GM21619 (cell line): Measurements from ENCODE around the gene ANKRA2.

Source experiments
- ATAC-seq: cut with Tn5 transposase; IDR thresholded peaks from one replicate; pipeline ENCODE4 v1.9.1; 2021; ENCODE audit not compliant: unreplicated experiment

ANKRA2 gene

DNA sequence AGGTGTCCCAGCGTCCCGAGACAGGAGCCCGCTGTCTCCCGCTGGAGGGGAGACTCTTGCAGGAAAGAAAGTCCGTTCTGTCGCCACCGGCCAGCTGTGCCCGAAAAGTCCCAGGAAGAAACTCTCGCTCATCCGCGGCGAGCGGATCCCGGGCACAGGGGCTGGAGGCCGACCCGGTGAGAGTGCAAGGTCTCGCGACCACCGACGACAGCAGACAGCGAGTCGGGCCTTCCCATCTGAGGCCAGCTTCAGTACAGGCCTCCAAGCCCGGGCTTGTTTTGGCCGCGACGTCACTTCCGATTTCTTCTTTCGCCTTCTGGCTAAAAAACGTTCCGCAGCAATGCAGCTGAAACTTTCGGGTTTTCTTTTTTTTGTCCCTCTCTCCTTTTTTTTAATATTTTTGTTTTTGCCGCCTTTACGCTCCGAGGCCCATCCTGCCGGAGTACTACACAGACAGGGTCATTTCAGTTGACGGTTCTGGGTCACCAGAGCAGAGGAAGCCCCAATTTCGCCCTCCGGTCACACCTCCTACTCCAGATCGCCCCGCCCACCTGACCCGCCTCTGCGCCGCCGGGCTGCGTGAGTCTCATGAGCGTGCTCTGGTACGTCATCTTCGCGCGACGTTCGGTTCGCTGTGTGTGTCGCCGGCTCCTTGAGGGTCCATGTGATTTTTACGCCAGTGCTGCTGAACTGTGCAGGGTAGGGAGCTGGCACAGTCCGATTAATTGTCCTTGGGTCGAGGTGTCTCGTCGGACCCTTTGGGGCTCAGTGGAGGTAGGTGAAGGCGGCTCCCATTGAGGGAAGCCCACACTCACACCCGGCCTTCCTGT is at the start of gene ANKRA2, which contains the start of gene UTP15:
ANKRA2 (minus strand) TSS at position 501 of the 830 bp plus-strand sequence. CDS start 2,758 bp downstream, outside the sequence.
UTP15 (plus strand) TSS at position 605 of the 830 bp plus-strand sequence. CDS start 1,602 bp downstream, outside the sequence.
- peak; percentile 93 for ATAC-seq

DNA sequence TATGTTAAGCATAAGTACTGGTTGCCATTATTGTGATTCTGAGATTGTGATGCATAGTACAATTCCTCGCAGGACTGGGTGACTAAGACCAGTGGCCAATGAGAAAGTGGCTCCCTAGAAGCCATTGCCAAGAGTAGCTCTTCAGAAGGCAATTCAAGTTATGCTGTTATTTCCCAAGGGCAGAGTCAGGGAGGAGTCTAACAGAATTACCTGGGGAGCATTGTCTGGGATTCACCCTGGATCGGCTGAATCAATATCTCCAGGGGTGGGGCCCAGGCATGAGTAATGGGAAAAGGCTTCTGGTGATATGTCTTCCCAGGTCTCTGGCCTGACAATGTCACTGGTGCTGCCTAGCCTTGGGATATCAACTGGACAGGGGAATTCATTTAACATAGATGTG is 49.6 kb upstream of the ANKRA2 start:
- no peak for ATAC-seq

DNA sequence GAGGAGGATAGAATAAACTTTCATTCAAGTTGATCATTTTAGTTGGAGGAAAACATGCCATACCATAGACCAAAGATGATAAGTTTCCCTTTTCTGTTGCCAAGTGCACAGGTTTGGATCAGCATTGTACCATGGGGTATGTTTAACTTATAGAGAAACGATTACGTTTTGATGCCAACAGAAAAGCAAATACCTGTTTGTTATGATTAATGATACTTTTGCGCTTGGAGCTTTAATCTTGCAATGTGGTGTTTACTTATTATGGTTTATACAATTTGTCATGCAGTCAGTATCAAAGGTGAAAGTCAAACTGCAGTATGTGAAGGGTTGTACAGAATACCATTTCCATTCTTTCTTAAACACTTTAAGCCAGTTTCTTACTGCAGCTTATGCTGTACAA is 47.4 kb upstream of the ANKRA2 start:
- no peak for ATAC-seq

DNA sequence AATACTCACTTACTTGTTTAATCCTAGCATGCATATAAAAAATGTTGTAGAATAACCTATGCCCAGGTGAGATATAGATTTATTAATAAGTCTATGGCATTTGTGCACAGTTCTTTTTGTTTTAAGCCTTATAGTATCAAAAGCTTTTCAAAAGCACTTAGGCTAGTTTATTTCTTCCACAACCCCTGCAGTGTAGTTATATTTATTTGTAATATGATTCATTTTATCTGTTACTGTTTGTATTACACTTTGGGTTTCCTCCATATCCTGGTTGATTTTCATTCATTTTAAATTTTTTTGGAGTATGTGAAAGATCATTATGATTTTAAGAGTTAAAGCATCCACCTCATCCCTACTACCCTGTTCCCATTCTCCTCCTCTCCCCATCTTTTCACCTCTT is 41.8 kb upstream of the ANKRA2 start:
- ATAC-seq = no peak

DNA sequence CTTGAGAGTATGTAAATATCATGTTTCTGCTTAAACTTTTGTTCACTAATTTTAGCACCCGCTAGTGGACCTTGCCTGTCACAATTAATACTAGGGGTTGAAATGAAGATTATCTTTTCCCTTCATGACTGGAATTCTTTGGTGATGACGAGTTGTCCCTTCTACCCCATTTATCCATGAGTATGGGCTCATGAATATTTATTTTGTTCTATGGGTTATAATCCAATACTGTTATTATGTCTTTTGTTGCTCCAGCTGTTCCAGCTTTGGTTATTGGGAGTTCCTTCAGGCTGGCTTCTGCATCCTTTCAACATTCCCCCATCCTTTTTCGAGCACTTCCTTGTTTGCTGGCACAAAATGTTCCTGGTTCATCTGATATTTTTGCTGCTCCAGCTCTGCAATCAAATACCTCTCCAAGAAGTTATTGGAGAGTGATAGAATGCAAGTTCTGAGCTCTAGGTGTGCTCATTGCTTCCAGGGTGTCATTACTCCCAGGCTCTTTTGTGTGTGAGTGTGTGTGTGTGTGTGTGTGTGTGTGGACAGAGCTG is 40.8 kb upstream of the ANKRA2 start:
- ATAC-seq = no peak

- no peak for ATAC-seq
These were observed 40.0 kb upstream of the ANKRA2 start for GRCh38 chr5:73605223-73606087.

GRCh38 chr5:73603998-73604397 is 38.6 kb upstream of the ANKRA2 start:
- ATAC-seq = no peak

GRCh38 chr5:73599380-73599779 is 33.9 kb upstream of the ANKRA2 start:
- no peak for ATAC-seq

DNA sequence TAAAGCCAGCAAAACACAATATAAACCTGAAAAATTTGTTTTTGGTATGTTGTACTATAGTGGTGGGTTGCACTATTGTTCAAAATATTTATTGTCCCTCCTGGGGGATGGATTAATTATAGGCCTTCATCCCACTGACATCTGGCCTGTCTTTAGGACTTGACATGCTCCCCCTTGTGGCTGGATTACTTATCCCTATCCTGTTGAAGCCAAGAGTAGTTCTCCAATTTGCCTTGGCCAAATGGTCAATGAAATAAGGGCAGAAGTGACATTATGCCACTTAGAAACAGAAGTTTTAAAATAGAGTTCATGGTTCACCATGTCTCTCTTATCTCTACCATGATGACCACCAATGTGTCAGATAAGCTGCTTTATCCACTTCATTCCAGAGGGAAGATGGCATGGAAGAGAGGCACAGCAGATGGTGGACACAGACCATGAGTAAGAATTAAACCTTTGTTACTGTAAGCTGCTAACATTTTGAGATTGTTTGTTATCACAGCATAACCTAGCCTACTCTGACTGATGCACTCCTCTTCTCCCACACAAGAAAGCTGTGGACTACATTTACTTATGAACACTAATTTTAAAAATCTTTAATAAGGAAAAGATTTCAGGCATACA is 31.4 kb upstream of the ANKRA2 start:
- ATAC-seq = no peak

GRCh38 chr5:73592551-73592950 is 27.1 kb upstream of the ANKRA2 start:
- no peak for ATAC-seq

DNA sequence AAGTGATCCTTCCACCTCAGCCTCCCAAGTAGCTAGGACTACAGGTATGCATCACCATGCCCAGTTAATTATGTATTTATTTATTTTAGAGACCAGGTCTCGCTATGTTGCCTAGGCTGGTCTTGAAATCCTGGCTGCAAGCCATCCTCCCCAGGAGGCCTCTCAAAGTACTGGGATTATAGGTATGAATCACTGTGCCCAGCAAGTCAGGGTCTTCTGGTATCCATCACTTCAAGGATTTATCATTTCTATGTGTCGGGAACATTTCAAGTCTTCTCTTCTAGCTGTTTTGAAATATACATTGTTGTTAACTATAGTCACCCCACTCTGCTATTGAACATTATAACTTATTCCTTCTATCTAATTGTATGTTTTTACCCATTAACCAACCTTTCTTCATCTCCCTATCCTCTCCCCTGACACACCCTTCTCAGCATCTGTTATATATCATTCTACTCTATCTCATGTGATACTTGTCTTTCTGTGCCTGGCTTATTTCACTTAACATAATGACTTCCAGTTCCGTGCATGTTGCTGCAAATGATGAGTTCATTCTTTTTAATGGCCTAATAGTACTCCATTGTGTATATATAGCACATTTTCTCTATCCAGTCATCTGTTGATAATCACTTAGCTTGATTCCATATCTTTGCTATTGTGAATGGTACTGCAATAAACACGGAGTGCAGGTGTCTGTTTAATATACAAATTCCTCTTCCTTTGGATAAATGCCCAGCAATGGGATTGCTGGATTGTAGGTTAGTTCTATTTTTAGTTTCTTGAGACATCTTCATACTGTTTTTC is 26.5 kb upstream of the ANKRA2 start:
- no peak for ATAC-seq

DNA sequence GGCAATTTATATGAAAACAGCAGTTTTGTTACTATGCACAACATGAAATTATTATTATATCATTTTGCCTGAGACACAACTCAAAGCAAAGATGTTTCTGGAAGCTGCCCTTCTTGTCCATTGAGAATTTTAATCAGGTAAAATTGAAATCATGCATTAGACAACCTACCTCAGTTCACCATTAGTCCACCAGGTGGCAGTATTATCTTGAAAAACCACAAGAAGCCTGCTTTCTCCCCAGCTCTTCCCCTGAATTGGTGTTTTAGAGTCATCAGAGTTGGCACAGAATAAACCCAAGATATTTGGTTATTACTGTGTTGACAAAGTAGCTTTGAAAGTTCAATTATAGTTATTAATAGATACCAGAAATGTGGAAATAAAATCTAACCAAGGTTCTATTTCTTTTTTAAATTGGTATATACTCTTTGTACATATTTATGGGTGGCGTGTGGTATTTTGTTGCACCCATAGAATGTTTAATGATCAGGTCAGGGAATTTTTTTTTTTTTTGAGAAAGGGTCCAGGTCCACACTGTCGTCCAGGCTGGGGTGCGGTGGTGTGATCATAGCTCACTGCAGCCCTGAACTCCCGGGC is 25.8 kb upstream of the ANKRA2 start:
- peak; percentile 42 for ATAC-seq

GRCh38 chr5:73587923-73588322 is 22.5 kb upstream of the ANKRA2 start:
- ATAC-seq = peak; percentile 91

DNA sequence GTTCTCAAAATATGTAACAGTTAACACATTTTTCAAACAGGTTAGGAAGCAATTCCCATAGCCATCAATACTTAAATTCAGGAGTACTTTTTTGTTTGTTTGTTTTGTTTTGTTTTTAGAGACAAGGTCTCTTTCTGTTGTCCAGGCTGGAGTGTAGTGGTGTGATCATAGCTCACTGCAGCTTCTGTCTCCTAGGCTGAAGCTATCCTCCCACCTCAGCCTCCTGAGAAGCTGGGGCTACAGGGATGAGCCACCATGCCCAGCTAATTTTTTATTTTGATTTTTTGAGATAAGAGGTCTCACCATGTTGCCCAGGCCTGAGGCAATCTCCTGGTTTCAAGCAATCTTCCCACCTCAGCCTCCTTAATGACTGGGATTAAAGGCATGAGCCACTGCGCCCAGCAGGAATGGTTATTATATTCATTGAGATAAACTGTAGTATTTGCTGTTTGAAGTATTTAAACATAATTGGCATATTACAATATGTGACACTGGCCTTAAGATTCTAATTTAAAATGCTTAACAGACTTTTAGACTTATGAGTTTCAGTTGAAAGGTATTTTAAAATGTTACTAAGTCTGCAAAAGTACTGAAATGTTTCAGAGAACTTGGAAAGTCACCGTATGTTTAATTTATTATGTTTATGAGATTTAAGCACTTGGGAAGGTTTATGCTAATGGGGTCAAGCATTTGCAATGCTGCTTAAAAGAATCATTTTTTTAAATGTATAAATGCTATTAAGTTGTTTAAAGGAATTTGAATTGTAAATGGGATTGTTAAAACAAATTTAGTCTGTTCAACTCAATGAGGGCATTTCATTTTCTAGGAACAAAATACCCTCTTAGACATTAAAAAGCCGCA is 17.1 kb upstream of the ANKRA2 start:
- ATAC-seq = no peak

DNA sequence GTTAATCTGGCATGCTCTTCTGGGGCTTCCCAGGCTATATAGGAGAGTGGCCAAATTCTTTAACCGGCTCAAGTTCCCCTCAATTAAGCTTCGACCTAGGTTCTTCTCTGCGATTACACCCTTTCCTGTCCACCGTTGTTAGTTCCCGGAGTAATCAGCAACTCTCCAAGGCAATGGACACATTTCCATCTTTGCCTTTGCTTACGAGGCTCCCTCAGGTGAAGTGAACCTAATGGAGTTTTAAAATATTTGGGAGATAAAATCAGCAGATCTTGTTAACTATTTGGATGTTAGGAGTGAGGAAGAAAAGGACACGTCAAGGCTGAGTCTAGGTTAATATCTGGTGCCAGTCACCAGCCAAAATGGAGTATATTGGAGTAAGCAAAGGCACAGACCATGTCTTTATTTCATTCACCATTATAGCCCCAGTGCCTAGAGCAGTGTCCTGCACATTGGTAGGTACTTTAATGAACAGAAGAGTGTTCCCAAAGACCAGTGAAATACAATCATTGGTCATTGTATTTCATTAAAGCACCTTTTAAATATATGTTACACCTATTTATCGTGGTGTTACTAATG is 619 bp upstream of the ANKRA2 start:
- ATAC-seq = no peak

DNA sequence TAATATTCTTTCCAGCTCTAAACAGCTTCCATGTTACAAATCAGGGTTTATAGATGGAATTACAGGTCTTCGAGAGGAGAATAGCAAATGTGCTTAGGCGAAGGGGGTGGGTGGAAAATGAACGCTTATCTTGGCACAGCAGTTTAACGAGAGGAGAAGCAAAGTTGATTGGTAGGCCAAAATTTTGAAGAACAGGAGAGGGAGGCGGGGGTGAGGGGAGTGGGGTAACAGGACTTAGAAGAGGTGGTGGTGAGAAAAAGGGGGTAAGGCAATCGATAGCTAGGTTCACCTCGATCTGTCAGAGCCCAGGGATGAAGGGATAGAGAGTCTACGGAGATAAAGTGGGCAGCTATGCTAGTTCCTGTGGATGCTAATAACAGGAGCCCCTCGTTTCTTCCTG is 764 bp downstream of the ANKRA2 start:
- ATAC-seq = peak; percentile 14

DNA sequence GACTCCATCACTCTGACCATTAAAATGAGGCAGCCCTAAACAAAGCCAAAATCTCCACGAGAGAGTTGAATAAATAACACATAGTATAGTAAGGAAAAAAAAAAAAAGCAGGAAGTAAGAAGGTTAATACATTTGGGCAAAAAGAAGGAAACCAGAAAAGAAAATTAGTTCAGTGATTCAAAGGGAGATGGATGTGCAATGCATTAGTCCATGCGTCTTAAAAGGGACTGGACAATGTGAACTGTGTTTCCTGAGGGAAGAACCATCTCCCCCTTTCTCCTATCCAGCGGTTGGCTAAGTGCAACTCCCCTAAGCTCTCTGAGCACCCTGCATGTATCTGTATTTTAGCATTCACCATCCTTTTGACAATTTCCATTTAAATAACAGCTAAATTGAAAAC is 1.4 kb downstream of the ANKRA2 start:
- ATAC-seq = no peak

DNA sequence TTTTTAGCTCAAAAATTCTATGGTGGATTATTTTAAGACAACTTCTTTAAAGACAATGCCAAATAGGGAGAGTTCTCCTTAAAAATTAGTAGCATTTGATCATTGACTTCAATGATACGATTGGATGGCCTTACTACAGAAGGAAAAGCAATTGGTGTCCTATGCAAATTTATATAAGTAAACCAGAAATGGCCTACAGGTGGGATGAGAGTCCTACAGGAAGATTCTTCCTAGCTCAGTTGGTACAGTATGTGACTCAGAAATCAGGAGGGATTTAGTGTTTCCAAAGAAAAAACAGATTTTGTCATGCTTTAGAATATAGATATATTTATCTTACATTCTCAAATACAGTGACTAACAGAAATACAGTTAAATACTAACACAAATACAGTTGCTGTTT is 6.5 kb downstream of the ANKRA2 start:
- ATAC-seq = no peak

DNA sequence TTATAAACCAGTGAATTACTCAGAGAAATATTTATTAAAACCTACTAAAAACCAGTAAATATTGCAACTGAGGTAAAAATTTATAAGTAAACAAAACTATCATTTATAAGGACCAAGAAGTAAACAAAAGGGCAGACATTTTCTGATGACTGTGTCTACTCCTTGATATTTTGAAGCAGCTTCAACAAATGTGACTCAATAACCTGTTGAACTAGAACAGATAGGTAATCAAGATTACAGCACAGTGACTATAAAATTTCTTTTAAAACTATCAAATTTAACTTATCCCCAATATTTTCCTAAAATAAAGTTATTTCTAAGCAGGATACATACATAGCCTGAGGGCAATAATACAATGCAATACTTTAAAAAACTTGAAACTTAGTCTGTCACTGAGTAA is 12.8 kb downstream of the ANKRA2 start:
- no peak for ATAC-seq
